ENCODE results near the gene INAVA.

DNA sequence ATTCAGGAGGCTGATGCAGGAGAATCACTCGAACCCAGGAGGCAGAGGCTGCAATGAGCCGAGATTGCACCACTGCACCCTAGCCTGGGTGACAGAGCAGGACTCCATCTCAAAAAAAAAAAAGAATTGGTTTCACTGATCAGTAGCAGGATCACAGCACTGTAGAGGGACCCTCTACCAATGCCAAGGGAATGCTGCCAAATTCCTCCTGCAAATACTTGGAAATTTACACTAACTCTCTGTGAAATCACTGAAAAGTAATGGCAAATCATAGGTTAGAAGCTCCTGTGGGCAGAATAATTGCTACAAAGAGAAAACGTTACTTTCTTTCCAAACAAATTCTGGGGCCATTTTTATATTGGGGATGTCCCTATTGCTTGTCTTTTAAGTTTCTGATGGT, 28.6 kb upstream of the INAVA start:
- TF ChIP-seq, protein P1, sequence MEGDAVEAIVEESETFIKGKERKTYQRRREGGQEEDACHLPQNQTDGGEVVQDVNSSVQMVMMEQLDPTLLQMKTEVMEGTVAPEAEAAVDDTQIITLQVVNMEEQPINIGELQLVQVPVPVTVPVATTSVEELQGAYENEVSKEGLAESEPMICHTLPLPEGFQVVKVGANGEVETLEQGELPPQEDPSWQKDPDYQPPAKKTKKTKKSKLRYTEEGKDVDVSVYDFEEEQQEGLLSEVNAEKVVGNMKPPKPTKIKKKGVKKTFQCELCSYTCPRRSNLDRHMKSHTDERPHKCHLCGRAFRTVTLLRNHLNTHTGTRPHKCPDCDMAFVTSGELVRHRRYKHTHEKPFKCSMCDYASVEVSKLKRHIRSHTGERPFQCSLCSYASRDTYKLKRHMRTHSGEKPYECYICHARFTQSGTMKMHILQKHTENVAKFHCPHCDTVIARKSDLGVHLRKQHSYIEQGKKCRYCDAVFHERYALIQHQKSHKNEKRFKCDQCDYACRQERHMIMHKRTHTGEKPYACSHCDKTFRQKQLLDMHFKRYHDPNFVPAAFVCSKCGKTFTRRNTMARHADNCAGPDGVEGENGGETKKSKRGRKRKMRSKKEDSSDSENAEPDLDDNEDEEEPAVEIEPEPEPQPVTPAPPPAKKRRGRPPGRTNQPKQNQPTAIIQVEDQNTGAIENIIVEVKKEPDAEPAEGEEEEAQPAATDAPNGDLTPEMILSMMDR (IDR thresholded peaks at IDR 0.05; ENCODE audit: low read depth, low read length) = no peak
- TF ChIP-seq EZH2phosphoT487 (IDR thresholded peaks at IDR 0.05; ENCODE audit: low read depth) = no peak
